GM12878 (cell line): Measurements from ENCODE around the gene CRYBA1. TPM values are rescaled to one million over a fixed set of nuclear protein-coding genes. Genes with fewer than 3 reads are reported as not detected.
"Not testable (repeated sequence)": the region's sequence is repeated elsewhere in the genome, so short reads cannot be mapped to it uniquely, and the experiment has no call there.

Experiments used
- ATAC-seq: fragments of 200-7000 bp; cut with Tn5 transposase; 3 replicates; pipeline ENCODE4 v1.9.1; 2020; ENCODE audit warnings: mild to moderate bottlenecking, moderate library complexity
- BruUV-seq: library from RNA; stranded (reverse); fragments of 400-500 nt; replicated peaks from 2 replicates; lab custom pipeline; 2021; lab: Mats Ljungman, UMichigan
- CTCF ChIA-PET: fragments of 300-600 bp; sonication (Branson Sonifier 250); formaldehyde crosslinking; extraction: SDS; loops from one replicate; lab custom pipeline; 2021; ENCODE audit warnings: inconsistent platforms; lab: Yijun Ruan, JAX
- POLR2A ChIA-PET: fragments of 350-600 bp; formaldehyde crosslinking; extraction: SDS; loops from one replicate; lab custom pipeline; 2021; ENCODE audit warnings: inconsistent platforms; lab: Charles Lee
- RAD21 ChIA-PET: fragments of 300-600 bp; sonication (Branson Sonifier 250); formaldehyde crosslinking; loops from one replicate; lab custom pipeline; 2023; ENCODE audit warnings: antibody characterized with exemption; ENCODE audit not compliant: unreplicated experiment; lab: Charles Lee
- SMC1A ChIA-PET: fragments of 300-600 bp; sonication (Branson Sonifier 250); formaldehyde crosslinking; loops from one replicate; lab custom pipeline; 2023; ENCODE audit not compliant: unreplicated experiment, uncharacterized antibody; lab: Charles Lee
- DNase-seq: peaks from one replicate; pipeline ENCODE4 v3.0.0-alpha.2; 2011; ENCODE audit warnings: low read depth, low spot score
- FAIRE-seq: peaks from 3 replicates; lab custom pipeline; 2011; peaks lifted over from hg19 to GRCh38; lab: Jason Lieb, UNC
- H2AFZ ChIP-seq: 2 replicates; pipeline ENCODE4 v1.6.0; 2011; ENCODE audit warnings: low read depth, low read length, control low read depth; ENCODE audit not compliant: control insufficient read depth
- H3K27ac ChIP-seq: 2 replicates; pipeline ENCODE4 v1.5.1; 2011; ENCODE audit warnings: control low read depth; ENCODE audit not compliant: control insufficient read depth, insufficient read depth
- H3K27me3 ChIP-seq, 2 experiments: replicated peaks in 1 of 2; 2 replicates each; pipeline versions ENCODE4 v1.6.0 to v1.6.1; 2011; ENCODE audit warnings: low read length in 1 of 2; ENCODE audit not compliant: control insufficient read depth in 2 of 2, insufficient read depth in 2 of 2
- H3K36me3 ChIP-seq, 2 experiments: 2 replicates each; pipeline ENCODE4 v1.5.1; 2011; ENCODE audit warnings: low read length in 1 of 2; ENCODE audit not compliant: control insufficient read depth in 2 of 2, insufficient read depth in 2 of 2
- H3K4me1 ChIP-seq: 2 replicates; pipeline ENCODE4 v1.6.1; 2011; ENCODE audit warnings: mild to moderate bottlenecking, low read length, moderate library complexity, mixed read lengths; ENCODE audit not compliant: control insufficient read depth, insufficient read depth
- H3K4me2 ChIP-seq: 2 replicates; pipeline ENCODE4 v1.6.0; 2011; ENCODE audit warnings: control low read depth; ENCODE audit not compliant: control insufficient read depth, insufficient read depth
- H3K4me3 ChIP-seq: fragments of 200-600 bp; sonication (generic); 2 replicates; pipeline ENCODE4 v1.5.1; 2016
- H3K79me2 ChIP-seq: 2 replicates; pipeline ENCODE4 v1.6.0; 2011; ENCODE audit warnings: low read length; ENCODE audit not compliant: control insufficient read depth, insufficient read depth
- H3K9ac ChIP-seq: 2 replicates; pipeline ENCODE4 v1.8.0; 2011; ENCODE audit warnings: low read length, control low read depth, mixed read lengths; ENCODE audit not compliant: control insufficient read depth, insufficient read depth
- H3K9me3 ChIP-seq: replicated peaks from 3 replicates; pipeline ENCODE4 v1.5.1; 2011; ENCODE audit warnings: mild to moderate bottlenecking, low read length; ENCODE audit not compliant: control insufficient read depth, insufficient read depth
- H4K20me1 ChIP-seq: 2 replicates; pipeline ENCODE4 v1.6.0; 2011; ENCODE audit not compliant: control insufficient read depth, insufficient read depth
- CHD4 ChIP-seq: fragments of 200-600 bp; sonication (generic); IDR thresholded peaks from 2 replicates; pipeline ENCODE4 v1.6.1; 2016; ENCODE audit warnings: mild to moderate bottlenecking
- E2F4 ChIP-seq: IDR thresholded peaks from 2 replicates; pipeline ENCODE4 v1.6.1; 2012; ENCODE audit warnings: low read depth, low read length, improper control_type of control experiment
- NFIC ChIP-seq: IDR thresholded peaks from 2 replicates; pipeline ENCODE4 v1.6.1; 2012; ENCODE audit warnings: low read depth, mild to moderate bottlenecking, inconsistent platforms, low read length, moderate library complexity
- SIN3A ChIP-seq: IDR thresholded peaks from 2 replicates; pipeline ENCODE4 v1.6.1; 2012; ENCODE audit warnings: low read depth, low read length, improper control_type of control experiment
- ZNF274 ChIP-seq: IDR thresholded peaks from one replicate; pipeline ENCODE4 v1.8.0; 2011; ENCODE audit not compliant: insufficient read length, insufficient read depth
- WGBS: methylation state at CpG from one replicate; pipeline ENCODE4 v1.1.6; 2016; ENCODE audit warnings: low lambda C conversion rate; ENCODE audit not compliant: insufficient replicate concordance, insufficient coverage; ENCODE audit errors: missing lambda C conversion rate; 5-methylcytosine and 5-hydroxymethylcytosine counted together
- in situ Hi-C: fragments of 300-500 bp; cut with MboI; formaldehyde crosslinking; loops from 9 replicates; pipeline ENCODE4 v1.14.3; 2018; ENCODE audit warnings: mixed read lengths
- intact Hi-C: fragments of 100-400 bp; cut with micrococcal nuclease; formaldehyde crosslinking; loops from one replicate; pipeline ENCODE4 v1.14.2; 2022; ENCODE audit not compliant: unreplicated experiment
- polyA plus RNA-seq, 11 experiments: library from polyadenylated mRNA; depleted of rRNA in 4 of 11; unstranded in 6 of 11; stranded (reverse) in 5 of 11; fragments of >200 nt; fragmentation: Nextera tagmentation in 4 of 11; fragmentation: Illumina TruSeq in 1 of 11; extraction: Ambion mirVana in 4 of 11; extraction: Trizol in 1 of 11; gene quantifications; 1 replicate in 1 of 11; 2 replicates in 10 of 11; pipeline versions ENCODE4 v1.2.1 to v1.2.3, GENCODE V29; 2011 to 2016; ENCODE audit warnings: inconsistent platforms in 2 of 11, missing spikeins in 2 of 11, low read depth in 1 of 11
- total RNA-seq, 4 experiments: library from RNA; depleted of rRNA in 3 of 4; stranded (reverse); fragments of >200 nt in 3 of 4; fragmentation: Illumina TruSeq in 1 of 4; extraction: Trizol in 1 of 4; gene quantifications; 2 replicates each; pipeline versions ENCODE4 v1.2.1 to v1.2.3, GENCODE V29; 2013 to 2021

The CRYBA1 gene
- total and polyA plus RNA-seq, 10 of the 15 experiments (the other 5 are each of a cell fraction or from before 2014, with no cell fraction given), result not detected

GRCh38 chr17:29225396-29225795 lies 21.3 kb upstream of the CRYBA1 start:
- RAD21 ChIA-PET, result interaction anchor here (0.7 to 2.3 kb wide), 7 partner anchors 9 to 101 kb away, joined by 3 to 11 read pairs (median 4); partner anchors contain the start of gene MYO18A
- Histone ChIP-seq H3K9ac (no peak overlapping the region), H4K20me1 (no peaks in the 10 kb centered on the region), H3K4me2 (peak overlapping the region; percentile 48; the same call in 1 of the 2 replicates), H3K27ac (peak overlapping the region; percentile 31; the same call in 1 of the 2 replicates), H3K36me3 (no peaks in the 10 kb centered on the region), H3K9me3 (no peaks in the 10 kb centered on the region), H2AFZ (peak overlapping the region; percentile 69), H3K27me3 (no peaks in the 10 kb centered on the region), H3K4me3 (no peak overlapping the region), H3K4me1 (peaks cover 7% of the 10 kb centered on the region), H3K79me2 (no peaks in the 10 kb centered on the region)
- no peak for TF ChIP-seq CHD4
- no peak for TF ChIP-seq E2F4
- 0 out of 2 replicates have a peak, but pooled peaks have one; percentile 15 for TF ChIP-seq NFIC
- TF ChIP-seq ZNF274, result no peak
- TF ChIP-seq SIN3A, result no peak
- intact Hi-C loops (no loop called here), in situ Hi-C loops (no loop called here)
- no peak for DNase-seq
- no TSS peak for BruUV-seq
- SMC1A ChIA-PET, result interaction anchor here (1.1 to 1.8 kb wide), 3 partner anchors 15 to 76 kb away, joined by 3 to 11 read pairs (median 3); no protein-coding TSS in a partner anchor
- CTCF ChIA-PET, result interaction anchor here (0.7 to 1.5 kb wide), 9 partner anchors 9 to 132 kb away, joined by 3 to 9 read pairs (median 4); no protein-coding TSS in a partner anchor
- POLR2A ChIA-PET, result interaction anchor here (1.0 to 1.4 kb wide), 2 partner anchors 8 to 80 kb away, joined by 3 to 7 read pairs; no protein-coding TSS in a partner anchor
- no peak for FAIRE-seq
- ATAC-seq, result peak; percentile 71

DNA sequence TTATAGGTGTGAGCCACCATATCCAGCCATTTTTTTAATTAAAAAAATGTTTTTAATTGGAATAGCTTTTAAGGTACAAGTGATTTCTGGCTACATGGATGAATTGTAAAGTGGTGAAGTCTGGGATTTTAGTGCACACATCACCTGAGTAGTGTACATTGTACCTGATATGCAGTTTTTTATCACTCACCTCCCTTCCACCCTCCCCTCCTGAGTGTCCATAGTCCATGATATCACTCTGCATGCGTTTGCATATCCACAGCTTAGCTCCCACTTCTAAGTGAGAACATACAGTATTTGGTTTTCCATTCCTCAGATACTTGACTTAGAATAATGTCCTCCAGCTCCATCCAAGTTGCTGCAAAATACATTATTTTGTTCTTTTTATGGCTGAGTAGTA lies 13.4 kb upstream of the CRYBA1 start:
- no peak for DNase-seq
- Histone ChIP-seq H3K4me2 (no peak overlapping the region), H3K79me2 (no peaks in the 10 kb centered on the region), H3K9me3 (no peaks in the 10 kb centered on the region), H3K27ac (no peak overlapping the region), H3K4me1 (no peaks in the 10 kb centered on the region), H2AFZ (no peak overlapping the region), H3K4me3 (no peak overlapping the region), H4K20me1 (no peaks in the 10 kb centered on the region), H3K9ac (no peak overlapping the region), H3K27me3 (no peaks in the 10 kb centered on the region), H3K36me3 (no peaks in the 10 kb centered on the region)
- RAD21 ChIA-PET, result interaction anchor here (0.7 to 0.9 kb wide), 2 partner anchors 20 to 458 kb away, joined by 3 read pairs; no protein-coding TSS in a partner anchor
- in situ Hi-C loops (no loop called here), intact Hi-C loops (no loop called here)
- SMC1A ChIA-PET, result interaction anchor here (1.1 to 1.8 kb wide), 2 partner anchors 9 to 59 kb away, joined by 3 to 8 read pairs; no protein-coding TSS in a partner anchor
- BruUV-seq, result no TSS peak
- CTCF ChIA-PET, result interaction anchor here (1.5 kb wide), 1 partner anchor 14 kb away, joined by 9 read pairs; no protein-coding TSS in a partner anchor
- 71% methylated on average over 1 of the region's 1 CpG for WGBS
- ATAC-seq, result no peak
- FAIRE-seq, result no peak
- no peak for TF ChIP-seq ZNF274
- POLR2A ChIA-PET, result interaction anchor here (1.0 kb wide), 1 partner anchor 8 kb away, joined by 3 read pairs; no protein-coding TSS in a partner anchor

GRCh38 chr17:29234972-29235371 lies 11.7 kb upstream of the CRYBA1 start:
- ATAC-seq, SMC1A ChIA-PET, DNase-seq, H3K4me3 ChIP-seq, CTCF ChIA-PET, H4K20me1 ChIP-seq, in situ Hi-C loops, H3K9ac ChIP-seq, intact Hi-C loops, H3K79me2 ChIP-seq, H3K4me2 ChIP-seq, FAIRE-seq, H3K4me1 ChIP-seq, H3K27me3 ChIP-seq, H3K27ac ChIP-seq, H2AFZ ChIP-seq, H3K36me3 ChIP-seq, H3K9me3 ChIP-seq, BruUV-seq: not testable (repeated sequence)
- WGBS, result 75% methylated on average over 7 of the region's 7 CpGs
- POLR2A ChIA-PET, result interaction anchor here (0.6 kb wide), 1 partner anchor 19 kb away, joined by 3 read pairs; no protein-coding TSS in a partner anchor
- RAD21 ChIA-PET, result interaction anchor here (1.0 kb wide), 1 partner anchor 15 kb away, joined by 3 read pairs; no protein-coding TSS in a partner anchor
